Measurements from ENCODE around the gene ABCG5.

ABCG5 gene

DNA sequence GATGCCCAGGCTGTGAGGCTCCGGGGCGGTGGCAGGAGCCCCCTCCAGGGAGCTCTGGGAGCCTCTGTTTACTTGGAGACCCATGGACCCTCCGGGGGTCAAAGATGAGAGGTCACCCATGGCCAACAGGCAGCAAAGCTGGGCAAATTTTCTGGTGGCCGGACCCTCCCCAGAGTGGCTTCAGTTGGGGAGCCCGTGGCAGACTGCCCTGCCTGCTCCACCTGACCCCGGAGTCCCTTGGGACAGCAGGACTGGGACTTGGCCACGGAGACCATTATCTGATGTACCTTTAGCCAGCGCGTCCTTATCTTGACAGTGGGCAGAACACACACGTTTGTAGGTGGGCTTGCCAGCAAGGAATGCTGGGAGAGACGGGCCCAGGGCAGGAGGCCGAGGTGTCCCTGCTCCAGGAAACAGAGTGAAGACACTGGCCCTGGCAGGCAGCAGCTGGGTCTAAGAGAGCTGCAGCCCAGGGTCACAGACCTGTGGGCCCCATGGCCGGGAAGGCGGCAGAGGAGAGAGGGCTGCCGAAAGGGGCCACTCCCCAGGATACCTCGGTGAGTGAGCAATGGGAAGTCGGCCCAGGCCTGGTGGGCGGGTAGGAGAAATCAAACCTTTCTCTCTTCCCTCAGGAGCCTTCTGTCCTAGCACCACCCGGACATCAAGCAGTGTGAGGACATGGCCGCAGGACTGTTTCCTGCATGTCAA, at the start of gene ABCG5, which contains the start of gene ABCG8:
Gene ABCG5, minus strand, starts transcription at position 280 of the 708 bp plus-strand sequence. Its CDS starts 160 bp downstream, at position 120.
Gene ABCG8, plus strand, starts transcription at position 412 of the 708 bp plus-strand sequence. Its CDS starts 83 bp downstream, at position 495.
- H3K4me2 ChIP-seq: no peak within 1 kb of the TSS
- no peak within 1 kb of the TSS for H3K4me3 ChIP-seq
- H3K4me1 ChIP-seq: no peaks in the 10 kb centered on the region
- H3K36me3 ChIP-seq: no peaks in the 10 kb centered on the region
- H4K20me1 ChIP-seq: no peaks in the 10 kb centered on the region
- no peak within 1 kb of the TSS for H3K9ac ChIP-seq
- no peaks in the 10 kb centered on the region for H3K9me3 ChIP-seq
- no peak within 1 kb of the TSS for H3K27ac ChIP-seq
- H3K27me3 ChIP-seq: no peaks in the 10 kb centered on the region
- no peak for TF ChIP-seq Cebpa-rat (IDR thresholded peaks at IDR 0.05)

GRCh38 chr2:43887176-43887575, 48.5 kb upstream of the ABCG5 start:
- Histone ChIP-seq H3K27me3 (no peaks in the 10 kb centered on the region), H3K36me3 (peaks cover 70% of the 10 kb centered on the region), H3K9ac (no peak overlapping the region), H3K4me2 (no peak overlapping the region), H3K27ac (no peak overlapping the region), H3K4me1 (no peaks in the 10 kb centered on the region), H4K20me1 (no peaks in the 10 kb centered on the region), H3K9me3 (no peaks in the 10 kb centered on the region), H3K4me3 (no peak overlapping the region)
- no peak for TF ChIP-seq Cebpa-rat (IDR thresholded peaks at IDR 0.05)

DNA sequence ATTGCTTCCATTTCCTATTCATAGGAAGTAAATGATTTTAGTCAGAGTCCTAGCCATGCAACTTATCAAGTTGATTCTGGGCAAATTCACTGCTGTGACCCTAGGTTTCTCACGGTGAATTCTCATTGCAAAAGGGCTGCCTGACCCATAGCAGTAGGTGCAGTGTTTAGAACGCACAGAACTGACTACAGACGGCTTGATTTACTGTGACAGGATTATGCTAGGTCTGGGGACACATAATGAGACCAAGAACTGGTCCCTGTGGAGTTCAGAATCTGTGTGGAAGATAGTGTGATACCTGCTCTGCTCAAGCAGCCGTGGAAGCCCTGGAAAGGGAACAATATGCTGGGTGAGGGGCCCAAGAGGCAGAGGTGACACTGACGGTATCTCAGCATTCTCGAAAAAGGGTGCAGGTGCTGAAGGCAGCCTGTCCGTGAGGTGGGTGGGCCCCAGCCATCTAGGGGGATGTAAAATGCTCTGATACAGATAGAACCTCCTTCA, 46.5 kb upstream of the ABCG5 start:
- H3K9ac ChIP-seq: no peak overlapping the region
- H3K36me3 ChIP-seq: peaks cover 50% of the 10 kb centered on the region
- no peaks in the 10 kb centered on the region for H4K20me1 ChIP-seq
- no peaks in the 10 kb centered on the region for H3K9me3 ChIP-seq
- H3K27ac ChIP-seq: no peak overlapping the region
- no peak for TF ChIP-seq Cebpa-rat (IDR thresholded peaks at IDR 0.05)
- no peak overlapping the region for H3K4me2 ChIP-seq
- no peak overlapping the region for H3K4me3 ChIP-seq
- no peaks in the 10 kb centered on the region for H3K4me1 ChIP-seq
- no peaks in the 10 kb centered on the region for H3K27me3 ChIP-seq

- peaks cover 45% of the 10 kb centered on the region for H3K36me3 ChIP-seq
- H3K4me2 ChIP-seq: no peak overlapping the region
- TF ChIP-seq Cebpa-rat (IDR thresholded peaks at IDR 0.05): no peak
- no peak overlapping the region for H3K4me3 ChIP-seq
- H4K20me1 ChIP-seq: no peaks in the 10 kb centered on the region
- no peak overlapping the region for H3K9ac ChIP-seq
- H3K9me3 ChIP-seq: no peaks in the 10 kb centered on the region
- no peak overlapping the region for H3K27ac ChIP-seq
- no peaks in the 10 kb centered on the region for H3K27me3 ChIP-seq
- no peaks in the 10 kb centered on the region for H3K4me1 ChIP-seq
Observed at GRCh38 chr2:43884689-43885088, 46.0 kb upstream of the ABCG5 start.

DNA sequence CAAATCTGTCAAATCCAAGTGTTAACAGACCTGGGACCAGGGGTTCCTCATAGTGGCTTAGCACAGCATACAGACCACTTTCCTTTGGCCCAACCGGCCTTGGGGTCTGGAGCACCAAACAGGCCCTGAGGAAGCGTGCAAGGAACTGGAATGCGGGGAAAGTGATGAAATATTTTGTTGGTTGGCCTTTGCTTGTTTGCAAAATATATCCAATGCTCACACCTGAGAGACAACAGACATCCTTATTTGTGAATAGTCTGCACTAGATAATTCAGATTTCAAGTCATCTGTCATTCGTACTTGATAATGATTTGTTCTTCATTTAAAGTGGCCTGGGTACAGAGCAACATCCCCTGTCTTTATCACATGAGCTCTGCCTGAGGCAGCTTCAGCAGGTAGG, 43.7 kb upstream of the ABCG5 start:
- no peaks in the 10 kb centered on the region for H4K20me1 ChIP-seq
- H3K9me3 ChIP-seq: no peaks in the 10 kb centered on the region
- no peaks in the 10 kb centered on the region for H3K4me1 ChIP-seq
- no peak overlapping the region for H3K9ac ChIP-seq
- no peak overlapping the region for H3K4me3 ChIP-seq
- no peak for TF ChIP-seq Cebpa-rat (IDR thresholded peaks at IDR 0.05)
- no peak overlapping the region for H3K4me2 ChIP-seq
- peaks cover 22% of the 10 kb centered on the region for H3K36me3 ChIP-seq
- no peaks in the 10 kb centered on the region for H3K27me3 ChIP-seq
- no peak overlapping the region for H3K27ac ChIP-seq

DNA sequence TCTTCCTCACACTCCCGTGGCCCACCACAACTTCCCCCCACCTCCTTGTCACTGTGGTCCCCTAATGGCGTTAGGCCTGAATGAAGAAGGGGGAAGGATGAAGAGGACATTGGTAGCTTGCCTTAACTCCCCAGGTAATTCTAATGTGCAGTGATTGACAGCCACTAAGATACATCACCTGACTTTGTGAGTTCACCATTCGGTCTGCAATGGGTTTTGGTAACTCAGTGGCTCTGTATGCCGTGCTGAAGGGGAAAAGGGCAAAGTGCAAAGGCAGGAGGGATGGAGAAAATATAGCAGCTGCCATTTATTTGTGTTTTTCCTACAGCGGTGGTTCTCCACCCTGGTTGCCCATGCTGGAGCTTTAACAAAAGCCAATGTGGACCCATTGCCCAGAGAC, 42.3 kb upstream of the ABCG5 start:
- Histone ChIP-seq H3K27me3 (no peaks in the 10 kb centered on the region), H3K9me3 (no peaks in the 10 kb centered on the region), H3K4me2 (no peak overlapping the region), H3K9ac (no peak overlapping the region), H3K4me3 (no peak overlapping the region), H3K4me1 (no peaks in the 10 kb centered on the region), H4K20me1 (no peaks in the 10 kb centered on the region), H3K27ac (no peak overlapping the region), H3K36me3 (peaks cover 10% of the 10 kb centered on the region)
- no peak for TF ChIP-seq Cebpa-rat (IDR thresholded peaks at IDR 0.05)

- no peaks in the 10 kb centered on the region for H4K20me1 ChIP-seq
- H3K4me2 ChIP-seq: no peak overlapping the region
- no peaks in the 10 kb centered on the region for H3K27me3 ChIP-seq
- H3K9ac ChIP-seq: no peak overlapping the region
- H3K27ac ChIP-seq: no peak overlapping the region
- no peak for TF ChIP-seq Cebpa-rat (IDR thresholded peaks at IDR 0.05)
- no peaks in the 10 kb centered on the region for H3K4me1 ChIP-seq
- peaks cover 5% of the 10 kb centered on the region for H3K36me3 ChIP-seq
- no peaks in the 10 kb centered on the region for H3K9me3 ChIP-seq
- H3K4me3 ChIP-seq: no peak overlapping the region
Observed at GRCh38 chr2:43880471-43880870, 41.8 kb upstream of the ABCG5 start.

GRCh38 chr2:43879261-43879660, 40.6 kb upstream of the ABCG5 start:
- H4K20me1 ChIP-seq: no peaks in the 10 kb centered on the region
- H3K4me2 ChIP-seq: no peak overlapping the region
- H3K4me1 ChIP-seq: no peaks in the 10 kb centered on the region
- no peak overlapping the region for H3K4me3 ChIP-seq
- no peaks in the 10 kb centered on the region for H3K36me3 ChIP-seq
- no peaks in the 10 kb centered on the region for H3K27me3 ChIP-seq
- no peaks in the 10 kb centered on the region for H3K9me3 ChIP-seq
- H3K9ac ChIP-seq: no peak overlapping the region
- TF ChIP-seq Cebpa-rat (IDR thresholded peaks at IDR 0.05): no peak
- no peak overlapping the region for H3K27ac ChIP-seq

DNA sequence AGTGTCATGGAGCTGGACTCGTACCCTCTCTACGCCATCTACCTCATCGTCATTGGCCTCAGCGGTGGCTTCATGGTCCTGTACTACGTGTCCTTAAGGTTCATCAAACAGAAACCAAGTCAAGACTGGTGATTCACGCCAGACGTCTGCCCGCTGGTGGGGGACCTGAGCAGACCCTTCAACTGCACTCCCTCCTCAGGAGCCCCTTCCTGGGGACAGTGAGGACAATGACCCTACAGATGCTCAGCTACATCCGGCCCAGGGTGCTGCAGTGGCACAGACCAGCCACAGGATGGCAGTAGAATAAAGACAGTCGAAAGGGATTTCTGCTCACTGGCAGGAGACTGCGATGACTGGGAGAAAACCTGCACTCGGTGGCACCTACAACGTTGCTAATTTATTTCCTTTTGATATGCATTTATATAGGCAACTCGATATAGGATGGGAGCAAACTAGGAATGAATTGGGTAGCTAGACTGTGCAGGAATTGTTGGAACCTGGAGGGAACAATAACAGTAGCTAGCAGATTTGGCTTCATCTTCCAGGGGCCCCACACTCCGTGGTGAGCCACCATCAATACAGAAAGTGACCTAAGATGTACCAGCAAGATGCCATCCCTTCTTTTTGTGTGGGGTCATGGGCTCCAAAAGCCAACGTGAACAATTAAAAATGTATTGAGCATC, 39.3 kb upstream of the ABCG5 start:
- H3K4me3 ChIP-seq: no peak overlapping the region
- H3K27me3 ChIP-seq: no peaks in the 10 kb centered on the region
- H4K20me1 ChIP-seq: no peaks in the 10 kb centered on the region
- no peaks in the 10 kb centered on the region for H3K36me3 ChIP-seq
- no peaks in the 10 kb centered on the region for H3K9me3 ChIP-seq
- TF ChIP-seq Cebpa-rat (IDR thresholded peaks at IDR 0.05): no peak
- H3K27ac ChIP-seq: no peak overlapping the region
- H3K4me1 ChIP-seq: no peaks in the 10 kb centered on the region
- H3K9ac ChIP-seq: no peak overlapping the region
- no peak overlapping the region for H3K4me2 ChIP-seq

GRCh38 chr2:43874776-43875451, 36.3 kb upstream of the ABCG5 start:
- Histone ChIP-seq H4K20me1 (no peaks in the 10 kb centered on the region), H3K27ac (no peak overlapping the region), H3K4me2 (no peak overlapping the region), H3K9me3 (no peaks in the 10 kb centered on the region), H3K27me3 (no peaks in the 10 kb centered on the region), H3K9ac (no peak overlapping the region), H3K36me3 (no peaks in the 10 kb centered on the region), H3K4me1 (no peaks in the 10 kb centered on the region), H3K4me3 (no peak overlapping the region)
- TF ChIP-seq Cebpa-rat (IDR thresholded peaks at IDR 0.05): no peak

All from BLaER1 (cell line).